ENCODE measurements around the gene CFAP61. TPM values are rescaled to one million over a fixed set of nuclear protein-coding genes. Genes with fewer than 3 reads are reported as not detected.

Gene CFAP61
- total RNA-seq, 1 experiment from 2014 or later = 0.28 TPM

DNA sequence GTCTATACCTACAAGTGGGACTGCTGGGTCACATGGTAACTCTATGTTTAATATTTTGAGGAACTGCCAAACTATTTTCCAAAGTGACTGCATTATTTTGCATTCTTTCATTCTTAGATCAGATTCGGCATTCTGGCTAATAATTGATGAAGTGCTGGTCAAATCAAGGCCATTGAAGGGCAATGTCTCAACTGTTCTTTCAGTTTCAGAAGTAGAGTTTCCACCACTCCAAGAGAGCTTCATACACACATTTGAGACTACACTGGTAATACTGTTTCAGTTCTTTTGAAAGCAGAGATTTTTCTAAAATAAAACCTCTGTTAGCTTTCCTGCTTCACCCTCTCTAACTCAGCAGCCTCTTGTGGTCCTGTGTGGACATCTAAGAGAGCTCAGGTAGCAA lies 154.5 kb downstream of the CFAP61 start:
- Histone ChIP-seq H3K4me1 (ENCODE audit: control insufficient read depth, insufficient read depth, low read length) (no peaks in the 10 kb centered on the region), H3K27ac (ENCODE audit: low read length) (no peak overlapping the region), H3K27me3 (ENCODE audit: control insufficient read depth, insufficient read depth, low read length) (no peaks in the 10 kb centered on the region; the same call in 1 of the 2 replicates), H3K36me3 (ENCODE audit: control insufficient read depth, insufficient read depth, low read length) (no peaks in the 10 kb centered on the region), H3K4me3 (ENCODE audit: low read depth in 2 of 2, low read length in 2 of 2) (no peak overlapping the region), H3K9me3 (ENCODE audit: control insufficient read depth, insufficient read depth, low read depth, low read length) (no peaks in the 10 kb centered on the region)
- in situ Hi-C loops (cut with HindIII; ENCODE audit: low pct_unique_long_range_greater_than_20kb, low sequenced_read_pairs) (no loop called here), intact Hi-C loops (cut with micrococcal nuclease; ENCODE audit: unreplicated experiment) (no loop called here)
- DNase-seq (ENCODE audit: low read depth, low spot score) (no peak), ATAC-seq (no peak)
- CTCF ChIA-PET = no interaction called here
- no peak for TF ChIP-seq SIN3A (IDR thresholded peaks at IDR 0.05; ENCODE audit: borderline replicate concordance, insufficient read depth, low read depth, low read length)
- TF ChIP-seq, protein P1, sequence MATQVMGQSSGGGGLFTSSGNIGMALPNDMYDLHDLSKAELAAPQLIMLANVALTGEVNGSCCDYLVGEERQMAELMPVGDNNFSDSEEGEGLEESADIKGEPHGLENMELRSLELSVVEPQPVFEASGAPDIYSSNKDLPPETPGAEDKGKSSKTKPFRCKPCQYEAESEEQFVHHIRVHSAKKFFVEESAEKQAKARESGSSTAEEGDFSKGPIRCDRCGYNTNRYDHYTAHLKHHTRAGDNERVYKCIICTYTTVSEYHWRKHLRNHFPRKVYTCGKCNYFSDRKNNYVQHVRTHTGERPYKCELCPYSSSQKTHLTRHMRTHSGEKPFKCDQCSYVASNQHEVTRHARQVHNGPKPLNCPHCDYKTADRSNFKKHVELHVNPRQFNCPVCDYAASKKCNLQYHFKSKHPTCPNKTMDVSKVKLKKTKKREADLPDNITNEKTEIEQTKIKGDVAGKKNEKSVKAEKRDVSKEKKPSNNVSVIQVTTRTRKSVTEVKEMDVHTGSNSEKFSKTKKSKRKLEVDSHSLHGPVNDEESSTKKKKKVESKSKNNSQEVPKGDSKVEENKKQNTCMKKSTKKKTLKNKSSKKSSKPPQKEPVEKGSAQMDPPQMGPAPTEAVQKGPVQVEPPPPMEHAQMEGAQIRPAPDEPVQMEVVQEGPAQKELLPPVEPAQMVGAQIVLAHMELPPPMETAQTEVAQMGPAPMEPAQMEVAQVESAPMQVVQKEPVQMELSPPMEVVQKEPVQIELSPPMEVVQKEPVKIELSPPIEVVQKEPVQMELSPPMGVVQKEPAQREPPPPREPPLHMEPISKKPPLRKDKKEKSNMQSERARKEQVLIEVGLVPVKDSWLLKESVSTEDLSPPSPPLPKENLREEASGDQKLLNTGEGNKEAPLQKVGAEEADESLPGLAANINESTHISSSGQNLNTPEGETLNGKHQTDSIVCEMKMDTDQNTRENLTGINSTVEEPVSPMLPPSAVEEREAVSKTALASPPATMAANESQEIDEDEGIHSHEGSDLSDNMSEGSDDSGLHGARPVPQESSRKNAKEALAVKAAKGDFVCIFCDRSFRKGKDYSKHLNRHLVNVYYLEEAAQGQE (IDR thresholded peaks at IDR 0.05; ENCODE audit: insufficient read depth in 1 of 2, low read depth in 2 of 2, low read length in 1 of 2) = no peak
- no peak for TF ChIP-seq POLR2AphosphoS5 (IDR thresholded peaks at IDR 0.05; ENCODE audit: low read depth, low read length)
- no peak for TF ChIP-seq TCF7L2 (IDR thresholded peaks at IDR 0.05; ENCODE audit: low read depth, low read length)
- POLR2A ChIA-PET = no interaction called here
- BruUV-seq (replicated peaks) = no TSS peak

DNA sequence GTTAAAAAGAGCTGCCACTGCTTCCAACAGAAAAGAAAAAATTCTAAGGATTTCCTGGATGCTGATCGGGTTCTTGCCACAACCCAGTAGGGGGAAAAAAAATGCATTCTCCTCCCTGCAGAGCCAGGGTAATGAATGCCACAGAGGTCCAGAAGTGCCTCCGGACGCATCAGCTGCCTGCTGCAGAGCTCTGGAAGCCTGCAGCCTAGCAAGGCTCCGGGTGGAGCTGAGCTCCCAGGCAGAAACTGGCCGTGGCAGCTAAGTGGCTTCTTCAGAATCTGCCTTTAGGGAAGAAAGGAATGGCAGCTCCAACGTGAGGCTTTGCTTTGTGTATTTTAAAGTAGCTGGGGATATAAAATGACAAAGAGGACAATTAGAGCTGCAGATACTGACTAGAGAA lies 155.0 kb downstream of the CFAP61 start:
- Histone ChIP-seq H3K4me1 (ENCODE audit: control insufficient read depth, insufficient read depth, low read length) (no peaks in the 10 kb centered on the region), H3K27me3 (ENCODE audit: control insufficient read depth, insufficient read depth, low read length) (no peaks in the 10 kb centered on the region; the same call in 1 of the 2 replicates), H3K27ac (ENCODE audit: low read length) (no peak overlapping the region), H3K36me3 (ENCODE audit: control insufficient read depth, insufficient read depth, low read length) (no peaks in the 10 kb centered on the region), H3K9me3 (ENCODE audit: control insufficient read depth, insufficient read depth, low read depth, low read length) (no peaks in the 10 kb centered on the region), H3K4me3 (ENCODE audit: low read depth in 2 of 2, low read length in 2 of 2) (no peak overlapping the region)
- ChIA-PET POLR2A (no interaction called here), CTCF (no interaction called here)
- in situ Hi-C loops (cut with HindIII; ENCODE audit: low pct_unique_long_range_greater_than_20kb, low sequenced_read_pairs) = no loop called here
- DNase-seq (ENCODE audit: low read depth, low spot score) = no peak
- TF ChIP-seq, protein P1 (IDR thresholded peaks at IDR 0.05; ENCODE audit: insufficient read depth in 1 of 2, low read depth in 2 of 2, low read length in 1 of 2) = no peak
- no peak for TF ChIP-seq TCF7L2 (IDR thresholded peaks at IDR 0.05; ENCODE audit: low read depth, low read length)
- TF ChIP-seq, protein P2, sequence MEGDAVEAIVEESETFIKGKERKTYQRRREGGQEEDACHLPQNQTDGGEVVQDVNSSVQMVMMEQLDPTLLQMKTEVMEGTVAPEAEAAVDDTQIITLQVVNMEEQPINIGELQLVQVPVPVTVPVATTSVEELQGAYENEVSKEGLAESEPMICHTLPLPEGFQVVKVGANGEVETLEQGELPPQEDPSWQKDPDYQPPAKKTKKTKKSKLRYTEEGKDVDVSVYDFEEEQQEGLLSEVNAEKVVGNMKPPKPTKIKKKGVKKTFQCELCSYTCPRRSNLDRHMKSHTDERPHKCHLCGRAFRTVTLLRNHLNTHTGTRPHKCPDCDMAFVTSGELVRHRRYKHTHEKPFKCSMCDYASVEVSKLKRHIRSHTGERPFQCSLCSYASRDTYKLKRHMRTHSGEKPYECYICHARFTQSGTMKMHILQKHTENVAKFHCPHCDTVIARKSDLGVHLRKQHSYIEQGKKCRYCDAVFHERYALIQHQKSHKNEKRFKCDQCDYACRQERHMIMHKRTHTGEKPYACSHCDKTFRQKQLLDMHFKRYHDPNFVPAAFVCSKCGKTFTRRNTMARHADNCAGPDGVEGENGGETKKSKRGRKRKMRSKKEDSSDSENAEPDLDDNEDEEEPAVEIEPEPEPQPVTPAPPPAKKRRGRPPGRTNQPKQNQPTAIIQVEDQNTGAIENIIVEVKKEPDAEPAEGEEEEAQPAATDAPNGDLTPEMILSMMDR (IDR thresholded peaks at IDR 0.05) = no peak
- TF ChIP-seq POLR2AphosphoS5 (IDR thresholded peaks at IDR 0.05; ENCODE audit: low read depth, low read length) = no peak
- TF ChIP-seq SIN3A (IDR thresholded peaks at IDR 0.05; ENCODE audit: borderline replicate concordance, insufficient read depth, low read depth, low read length) = no peak
- no TSS peak for BruUV-seq (replicated peaks)
- no peak; the same call in 1 of the 2 replicates for ATAC-seq
- intact Hi-C loops (cut with micrococcal nuclease; ENCODE audit: unreplicated experiment) = no loop called here
